NOMO-1 treated with dmso at 0.1 percent for 144 hours (cell line): Measurements from ENCODE around the gene NXT2.
A peak's percentile ranks its signal among the peaks of the same experiment; 100 is the strongest.
"Not testable (repeated sequence)": the region's sequence is repeated elsewhere in the genome, so short reads cannot be mapped to it uniquely, and the experiment has no call there.

Experiments used
- DNase-seq: peaks from one replicate; lab custom pipeline; 2025; ENCODE audit not compliant: unreplicated experiment; lab: John Stamatoyannopoulos, UW

The NXT2 gene

DNA sequence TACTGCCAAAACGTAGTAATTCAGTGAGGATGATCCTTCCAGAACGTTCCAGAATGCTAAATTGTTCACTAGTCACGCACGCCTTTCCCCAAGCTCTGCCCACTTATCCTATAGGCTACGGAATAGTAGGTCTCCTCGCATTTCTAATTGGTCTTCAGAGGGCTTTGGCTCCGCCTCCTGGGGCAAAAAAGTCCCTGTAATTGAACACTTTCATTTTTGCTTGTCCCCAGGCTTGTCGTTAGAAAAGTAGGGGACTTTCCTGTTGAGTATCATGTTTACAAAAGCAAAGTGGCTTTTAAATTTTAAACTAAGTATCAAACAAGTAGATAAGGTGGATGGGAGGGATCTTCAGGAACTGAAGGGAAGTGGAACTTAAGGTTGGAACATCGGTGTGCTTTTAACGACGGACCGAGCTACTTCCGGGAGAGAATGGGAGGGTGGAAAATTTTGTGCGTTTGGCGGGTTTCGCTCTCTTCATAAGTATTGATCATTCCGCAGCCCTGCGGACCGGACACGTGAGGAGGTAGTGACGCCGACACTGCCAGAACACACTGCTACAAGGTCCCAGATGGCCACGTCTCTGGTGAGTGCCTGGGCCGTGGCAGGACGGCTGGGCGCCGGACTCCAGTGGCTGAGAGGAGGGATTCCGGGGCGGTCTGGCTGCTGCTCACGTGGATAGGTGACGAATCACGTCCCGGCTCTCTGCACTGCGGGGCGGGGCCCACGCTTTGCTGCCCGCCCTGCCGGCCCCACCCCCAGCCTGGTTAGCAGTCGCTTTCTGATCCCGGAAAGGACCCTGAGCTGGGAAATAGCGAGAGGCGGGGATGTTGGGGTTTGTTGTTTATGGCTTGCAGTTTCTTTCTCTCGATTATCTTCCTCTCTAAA, at the start of gene NXT2:
TSS of gene NXT2 (plus strand) at position 406 of the 885 bp plus-strand sequence. CDS start at position 569, 163 bp downstream.
- peak; percentile 69 for DNase-seq

GRCh38 chrX:109487640-109488039, 49.0 kb upstream of the NXT2 start:
- peak; percentile 48 for DNase-seq

- DNase-seq: peak; percentile 8
These were observed 47.5 kb upstream of the NXT2 start for GRCh38 chrX:109489174-109489573.

DNA sequence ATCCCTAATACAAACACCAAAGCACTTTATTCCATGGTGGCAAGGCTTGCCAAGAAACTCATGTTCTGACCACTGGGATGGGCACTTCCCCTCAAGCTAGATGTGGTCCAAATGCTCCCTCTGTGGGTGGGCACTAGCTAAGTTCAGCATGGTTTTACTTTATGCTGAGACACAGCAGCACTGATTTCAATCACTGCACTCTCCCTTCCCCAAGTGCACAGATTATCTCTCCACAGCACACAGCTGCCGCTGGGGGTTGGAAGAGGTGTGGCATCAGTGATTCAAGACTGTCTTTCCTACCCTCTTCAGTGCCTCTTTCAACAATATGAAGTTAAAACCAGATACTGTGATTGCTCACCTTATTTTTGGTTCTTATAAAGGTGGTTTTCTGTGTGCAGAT, 38.2 kb upstream of the NXT2 start:
- no peak for DNase-seq

DNA sequence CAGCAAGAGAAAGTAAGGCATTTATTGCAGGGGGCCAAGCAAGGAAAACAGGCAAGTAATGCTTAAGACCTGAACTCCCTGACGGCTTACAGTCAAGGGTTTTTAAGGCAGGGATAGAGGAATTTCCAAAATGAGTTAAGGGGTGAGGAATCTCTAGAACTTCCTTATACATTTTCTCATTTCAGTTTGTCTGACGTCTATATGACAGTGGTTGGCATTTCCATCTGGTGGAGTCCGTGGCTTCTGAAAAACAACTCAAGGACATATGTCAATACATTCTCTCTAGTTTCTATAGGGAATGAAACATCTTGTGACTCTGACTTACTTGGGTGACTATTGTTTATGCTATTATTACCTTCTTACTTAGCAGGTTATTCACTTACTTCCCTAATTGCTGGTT, 35.5 kb upstream of the NXT2 start:
- no peak for DNase-seq

GRCh38 chrX:109508915-109509314, 27.7 kb upstream of the NXT2 start:
- DNase-seq: no peak

DNA sequence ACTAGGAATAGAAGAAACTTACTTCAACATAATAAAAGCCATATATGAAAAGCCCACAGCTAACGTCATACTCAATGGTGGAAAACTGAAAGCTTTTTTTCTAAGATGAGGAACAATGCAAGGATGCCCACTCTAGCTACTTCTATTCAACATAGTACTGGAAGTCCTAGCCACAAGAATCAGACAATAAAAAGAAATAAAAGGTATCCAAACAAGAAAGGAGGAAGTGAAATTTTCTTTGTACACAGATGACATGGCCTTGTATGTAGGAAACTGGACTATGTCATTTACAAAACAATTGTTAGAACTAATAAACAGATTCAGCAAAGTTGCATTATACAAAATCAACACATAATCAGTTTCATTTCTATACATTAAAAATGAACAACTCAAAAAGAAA, 25.5 kb upstream of the NXT2 start:
- DNase-seq: no peak

DNA sequence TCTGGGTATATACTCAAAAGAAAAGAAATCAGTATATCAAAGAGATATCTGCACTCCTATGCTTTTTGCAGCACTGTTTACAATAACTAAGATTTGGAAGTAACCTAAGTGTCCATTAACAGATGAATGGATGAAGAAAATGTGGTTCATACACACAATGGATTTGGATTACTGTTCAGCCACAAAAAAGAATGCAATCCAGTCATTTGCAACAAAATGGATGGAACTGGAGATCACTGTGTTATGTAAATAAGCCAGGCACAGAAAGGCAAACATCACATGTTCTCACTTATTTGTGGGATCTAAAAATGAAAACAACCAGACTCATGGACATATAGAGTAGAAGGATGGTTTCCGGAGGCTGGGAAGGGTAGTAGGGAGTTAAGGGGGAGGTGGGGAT, 17.6 kb upstream of the NXT2 start:
- no peak for DNase-seq

GRCh38 chrX:109533005-109533404, 3.6 kb upstream of the NXT2 start:
- peak; percentile 38 for DNase-seq

- DNase-seq: no peak
These were observed 3.0 kb upstream of the NXT2 start for GRCh38 chrX:109533631-109534030.

- DNase-seq: no peak
These were observed 1.7 kb upstream of the NXT2 start for GRCh38 chrX:109534933-109535332.

DNA sequence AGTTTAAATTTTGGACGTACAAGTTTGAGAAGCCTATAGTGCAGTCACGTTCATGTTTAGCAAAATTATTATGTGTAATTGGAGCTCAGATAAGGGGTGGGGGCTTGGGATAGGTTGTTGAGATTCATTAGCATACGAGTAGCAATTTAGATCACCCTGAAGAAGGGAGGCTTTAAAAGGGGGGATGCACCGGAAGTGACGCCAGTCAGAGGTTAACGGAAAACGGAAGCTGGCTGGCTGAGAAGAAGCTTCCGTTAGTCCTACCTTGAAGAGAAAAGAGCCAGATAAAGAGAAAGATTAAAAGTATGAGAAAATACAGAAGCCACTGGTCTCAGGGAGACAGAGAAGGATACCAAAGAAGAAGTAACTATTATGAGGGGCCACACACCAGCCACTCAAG, 1.1 kb upstream of the NXT2 start:
- no peak for DNase-seq

DNA sequence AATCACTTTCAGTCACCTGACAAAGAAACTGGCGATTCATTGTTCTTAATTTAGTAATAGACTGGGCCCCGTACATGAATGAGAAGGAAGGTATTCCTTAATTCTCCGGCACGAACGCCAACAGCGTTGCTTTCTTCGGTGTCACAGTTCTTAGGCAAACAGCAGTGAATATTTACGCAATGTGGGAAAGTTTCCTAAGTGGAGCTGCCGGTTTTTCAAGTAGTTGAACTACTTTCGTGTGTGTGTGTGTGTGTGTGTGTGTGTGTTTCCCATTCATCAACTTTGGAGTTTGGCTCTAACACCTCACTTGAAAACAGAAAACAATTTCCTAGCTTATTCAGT, 651 bp downstream of the NXT2 start:
- no peak for DNase-seq

DNA sequence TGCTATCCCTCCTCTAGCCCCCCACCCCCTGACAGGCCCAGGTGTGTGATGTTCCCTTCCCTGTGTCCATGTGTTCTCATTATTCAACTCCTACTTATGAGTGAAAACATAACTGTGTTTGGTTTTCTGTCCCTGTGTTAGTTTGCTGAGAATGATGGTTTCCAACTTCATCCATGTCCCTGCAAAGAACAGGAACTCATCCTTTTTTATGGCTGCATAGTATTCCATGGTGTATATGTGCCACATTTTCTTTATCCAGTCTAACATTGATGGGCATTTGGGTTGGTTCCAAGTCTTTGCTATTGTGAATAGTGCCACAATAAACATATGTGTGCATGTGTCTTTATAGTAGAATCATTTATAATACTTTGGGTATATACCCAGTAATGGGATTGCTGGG, 2.4 kb downstream of the NXT2 start:
- not testable (repeated sequence) for DNase-seq

DNA sequence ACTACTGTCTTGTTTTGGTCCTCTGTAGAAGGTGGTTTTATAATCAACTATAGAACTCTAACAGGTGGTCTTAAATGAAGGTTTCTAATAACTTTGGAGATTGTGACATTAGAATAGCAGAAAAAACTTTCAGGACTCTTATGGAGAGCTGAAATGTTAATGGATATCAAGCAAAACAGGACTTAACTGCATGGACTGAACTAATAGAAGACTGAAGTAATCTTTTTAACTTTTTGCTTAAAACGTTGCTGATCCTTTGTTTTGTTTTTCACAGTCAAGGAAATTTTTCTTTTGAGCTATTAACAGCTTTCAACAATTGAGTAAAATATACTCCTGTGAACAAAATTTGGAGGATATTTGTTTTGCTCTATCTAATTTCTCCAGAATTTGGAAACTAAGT, 17.2 kb downstream of the NXT2 start:
- no peak for DNase-seq

DNA sequence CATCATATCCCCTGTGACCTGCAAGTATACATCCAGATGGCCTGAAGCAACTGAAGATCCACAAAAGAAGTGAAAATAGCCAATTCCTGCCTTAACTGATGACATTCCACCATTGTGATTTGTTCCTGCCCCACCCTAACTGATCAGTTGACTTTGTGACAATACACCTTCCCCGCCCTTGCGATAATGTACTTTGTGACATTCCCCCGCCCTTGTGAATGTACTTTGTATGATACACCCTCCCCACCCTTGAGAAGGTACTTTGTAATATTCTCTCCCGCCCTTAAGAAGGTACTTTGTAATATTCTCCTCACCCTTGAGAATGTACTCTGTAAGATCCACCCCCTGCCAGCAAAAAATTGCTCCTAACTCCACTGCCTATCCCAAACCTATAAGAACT, 39.4 kb downstream of the NXT2 start:
- not testable (repeated sequence) for DNase-seq

- no peak for DNase-seq
These were observed 40.4 kb downstream of the NXT2 start for GRCh38 chrX:109577055-109577454.

GRCh38 chrX:109578916-109579315, 42.3 kb downstream of the NXT2 start:
- DNase-seq: no peak

DNA sequence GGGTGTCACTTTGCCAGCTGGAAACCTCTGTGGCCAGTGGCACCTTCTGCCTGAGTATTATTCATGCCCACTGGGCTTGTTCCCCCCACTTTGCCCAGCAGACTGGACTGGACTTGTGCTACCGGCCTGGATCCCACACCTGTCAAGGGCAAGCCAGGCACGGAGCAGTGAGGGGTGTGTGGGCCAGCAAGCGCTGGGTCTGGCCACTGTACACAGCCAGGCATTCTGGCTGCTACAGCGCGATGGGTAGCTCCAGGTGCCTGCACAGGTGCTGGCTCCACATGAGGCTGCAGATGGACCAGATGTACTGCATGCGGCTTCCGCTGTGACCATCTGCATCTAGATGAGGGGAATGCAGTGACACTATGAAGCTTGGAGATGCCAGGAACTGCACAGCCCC, 48.8 kb downstream of the NXT2 start:
- no peak for DNase-seq

GRCh38 chrX:109590176-109590575, 53.5 kb downstream of the NXT2 start:
- no peak for DNase-seq
